HEK293 (cell line): ENCODE results near the gene CNGA4.
"Not testable (repeated sequence)": the region's sequence is repeated elsewhere in the genome, so short reads cannot be mapped to it uniquely, and the experiment has no call there.

Experiments
- CTCF ChIA-PET: fragments of 350-600 bp; formaldehyde crosslinking; extraction: SDS; loops from one replicate; lab custom pipeline; 2021; ENCODE audit warnings: antibody characterized with exemption; lab: Yijun Ruan, JAX
- POLR2A ChIA-PET: fragments of 300-600 bp; formaldehyde crosslinking; extraction: SDS; loops from one replicate; lab custom pipeline; 2020; ENCODE audit warnings: antibody characterized with exemption, inconsistent platforms; lab: Yijun Ruan, JAX
- H3K27ac ChIP-seq: fragments of 200-500 bp; sonication (Bioruptor generic); 2 replicates; pipeline ENCODE4 v1.5.1; 2014; ENCODE audit warnings: low read depth, low read length, control low read depth, inconsistent platforms; ENCODE audit errors: extremely low read depth
- H3K36me3 ChIP-seq, 2 experiments: fragments of 200-500 bp in 1 of 2; sonication (Bioruptor generic) in 1 of 2; 1 replicate in 1 of 2; 2 replicates in 1 of 2; pipeline ENCODE4 v1.5.1; 2014 to 2017; ENCODE audit warnings: inconsistent platforms in 2 of 2, low read length in 2 of 2; ENCODE audit not compliant: control insufficient read depth in 2 of 2, insufficient read depth in 1 of 2
- H3K4me1 ChIP-seq: fragments of 200-500 bp; sonication (Bioruptor generic); 2 replicates; pipeline ENCODE4 v1.5.1; 2014; ENCODE audit warnings: mild to moderate bottlenecking, low read length, inconsistent platforms; ENCODE audit not compliant: control insufficient read depth, insufficient read depth
- H3K4me3 ChIP-seq: 2 replicates; pipeline ENCODE4 v1.5.1; 2011; ENCODE audit warnings: low read depth, mild to moderate bottlenecking, control low read depth, low read length, moderate library complexity
- H3K9me3 ChIP-seq: fragments of 200-500 bp; sonication (Bioruptor generic); 2 replicates; pipeline ENCODE4 v1.5.1; 2014; ENCODE audit warnings: low read depth, low read length, inconsistent platforms; ENCODE audit not compliant: control insufficient read depth, insufficient read depth
- KLF1 ChIP-seq: fragments of 450-650 bp; formaldehyde crosslinking; IDR thresholded peaks from 2 replicates; pipeline ENCODE4 v1.5.1; 2016; ENCODE audit warnings: missing biosample characterization, missing genetic modification characterization
- KLF16 ChIP-seq: fragments of 450-650 bp; formaldehyde crosslinking; IDR thresholded peaks from 2 replicates; pipeline ENCODE4 v1.5.1; 2017; ENCODE audit warnings: missing biosample characterization, missing genetic modification characterization
- KLF7 ChIP-seq: fragments of 450-650 bp; formaldehyde crosslinking; IDR thresholded peaks from 2 replicates; pipeline ENCODE4 v1.5.1; 2016; ENCODE audit warnings: missing biosample characterization, missing genetic modification characterization, borderline replicate concordance
- MYNN ChIP-seq: fragments of 450-650 bp; formaldehyde crosslinking; IDR thresholded peaks from 2 replicates; pipeline ENCODE4 v1.5.1; 2016; ENCODE audit warnings: missing biosample characterization, missing genetic modification characterization, borderline replicate concordance
- OVOL3 ChIP-seq: fragments of 450-650 bp; formaldehyde crosslinking; IDR thresholded peaks from 2 replicates; pipeline ENCODE4 v1.5.1; 2016; ENCODE audit warnings: missing biosample characterization, missing genetic modification characterization
- SCRT2 ChIP-seq: fragments of 450-650 bp; formaldehyde crosslinking; IDR thresholded peaks from 2 replicates; pipeline ENCODE4 v1.5.1; 2016; ENCODE audit warnings: missing biosample characterization, missing genetic modification characterization
- ZBTB49 ChIP-seq: fragments of 450-650 bp; formaldehyde crosslinking; IDR thresholded peaks from 2 replicates; pipeline ENCODE4 v1.5.1; 2016; ENCODE audit warnings: missing biosample characterization, missing genetic modification characterization, low read depth
- ZNF148 ChIP-seq: fragments of 450-650 bp; formaldehyde crosslinking; IDR thresholded peaks from 2 replicates; pipeline ENCODE4 v1.5.0; 2017; ENCODE audit warnings: missing biosample characterization, missing genetic modification characterization, borderline replicate concordance
- ZNF18 ChIP-seq: fragments of 450-650 bp; formaldehyde crosslinking; IDR thresholded peaks from 2 replicates; pipeline ENCODE4 v1.5.1; 2016; ENCODE audit warnings: missing biosample characterization, missing genetic modification characterization
- ZNF214 ChIP-seq: fragments of 450-650 bp; formaldehyde crosslinking; IDR thresholded peaks from 2 replicates; pipeline ENCODE4 v1.5.1; 2017; ENCODE audit warnings: missing biosample characterization, mild to moderate bottlenecking, missing genetic modification characterization, borderline replicate concordance
- ZNF221 ChIP-seq: fragments of 450-650 bp; formaldehyde crosslinking; IDR thresholded peaks from 2 replicates; pipeline ENCODE4 v1.5.1; 2017; ENCODE audit warnings: missing biosample characterization, missing genetic modification characterization, borderline replicate concordance
- ZNF341 ChIP-seq: fragments of 450-650 bp; formaldehyde crosslinking; IDR thresholded peaks from 2 replicates; pipeline ENCODE4; 2016; ENCODE audit warnings: low read depth, missing biosample characterization, missing genetic modification characterization
- ZNF354C ChIP-seq: fragments of 450-650 bp; formaldehyde crosslinking; IDR thresholded peaks from 2 replicates; pipeline ENCODE4 v1.5.1; 2016; ENCODE audit warnings: missing biosample characterization, missing genetic modification characterization, low read depth, borderline replicate concordance
- ZNF391 ChIP-seq: fragments of 450-650 bp; formaldehyde crosslinking; IDR thresholded peaks from 2 replicates; pipeline ENCODE4 v1.5.1; 2016; ENCODE audit warnings: low read depth, missing biosample characterization, missing genetic modification characterization, borderline replicate concordance
- ZNF433 ChIP-seq: fragments of 450-650 bp; formaldehyde crosslinking; IDR thresholded peaks from 2 replicates; pipeline ENCODE4 v1.5.1; 2016; ENCODE audit warnings: missing biosample characterization, missing genetic modification characterization, low read depth
- ZNF514 ChIP-seq: fragments of 450-650 bp; formaldehyde crosslinking; IDR thresholded peaks from 2 replicates; pipeline ENCODE4 v1.5.1; 2016; ENCODE audit warnings: missing biosample characterization, missing genetic modification characterization
- ZNF555 ChIP-seq: fragments of 450-650 bp; formaldehyde crosslinking; conservative IDR thresholded peaks from 2 replicates; pipeline ENCODE4 v1.5.1; 2017; ENCODE audit warnings: missing biosample characterization, mild to moderate bottlenecking, missing genetic modification characterization, inconsistent platforms
- ZNF660 ChIP-seq: fragments of 450-650 bp; IDR thresholded peaks from 2 replicates; pipeline ENCODE4 v1.5.1; 2018; ENCODE audit warnings: missing biosample characterization, mild to moderate bottlenecking, missing genetic modification characterization

The CNGA4 gene

GRCh38 chr11:6271598-6271997 is 32.7 kb downstream of the CNGA4 start (continued):
- TF ChIP-seq KLF1 (tag by site-specific recombination) (no peak), ZBTB49 (tag by site-specific recombination) (no peak), ZNF514 (no peak)

GRCh38 chr11:6273188-6273587 is 34.3 kb downstream of the CNGA4 start:
- Histone ChIP-seq H3K36me3 (no peaks in the 10 kb centered on the region), H3K9me3 (no peaks in the 10 kb centered on the region), H3K27ac (no peak overlapping the region), H3K4me3 (no peak overlapping the region), H3K4me1 (no peaks in the 10 kb centered on the region)
- POLR2A ChIA-PET: no interaction called here
- no peak for TF ChIP-seq ZNF354C (tag by site-specific recombination)
- TF ChIP-seq ZNF214 (tag by site-specific recombination): no peak
- CTCF ChIA-PET: interaction anchor here (0.6 to 1.8 kb wide), 3 partner anchors 39 to 90 kb away, joined by 3 to 5 read pairs (median 3); no protein-coding TSS in a partner anchor

GRCh38 chr11:6280809-6281208 is 41.9 kb downstream of the CNGA4 start:
- POLR2A ChIA-PET, H3K36me3 ChIP-seq, H3K4me1 ChIP-seq, H3K4me3 ChIP-seq, H3K9me3 ChIP-seq, H3K27ac ChIP-seq: not testable (repeated sequence)
- CTCF ChIA-PET: interaction anchor here (0.7 kb wide), 1 partner anchor 8 kb away, joined by 3 read pairs; no protein-coding TSS in a partner anchor

- Histone ChIP-seq H3K4me3 (no peak overlapping the region), H3K9me3 (no peaks in the 10 kb centered on the region), H3K4me1 (no peaks in the 10 kb centered on the region), H3K36me3 (no peaks in the 10 kb centered on the region), H3K27ac (no peak overlapping the region)
- POLR2A ChIA-PET: no interaction called here
- CTCF ChIA-PET: interaction anchor here (0.8 to 1.1 kb wide), 3 partner anchors 9 to 68 kb away, joined by 3 to 4 read pairs (median 4); no protein-coding TSS in a partner anchor
- TF ChIP-seq OVOL3: no peak
- TF ChIP-seq KLF7 (tag by site-specific recombination): no peak
- TF ChIP-seq ZNF148: no peak
- no peak for TF ChIP-seq ZNF18 (tag by site-specific recombination)
- TF ChIP-seq ZNF221 (tag by site-specific recombination): no peak
- no peak for TF ChIP-seq ZNF555
- no peak for TF ChIP-seq MYNN (tag by site-specific recombination)
- TF ChIP-seq ZNF433 (tag by site-specific recombination): no peak
- TF ChIP-seq SCRT2 (tag by site-specific recombination): no peak
- TF ChIP-seq ZNF341 (tag by site-specific recombination): no peak
- no peak for TF ChIP-seq ZNF660
- no peak for TF ChIP-seq ZNF391 (tag by site-specific recombination)
- TF ChIP-seq KLF16 (tag by site-specific recombination): no peak
Measured at GRCh38 chr11:6283453-6284023, 44.6 kb downstream of the CNGA4 start.
